ENCODE measurements around the gene ZFP36L1.

DNA sequence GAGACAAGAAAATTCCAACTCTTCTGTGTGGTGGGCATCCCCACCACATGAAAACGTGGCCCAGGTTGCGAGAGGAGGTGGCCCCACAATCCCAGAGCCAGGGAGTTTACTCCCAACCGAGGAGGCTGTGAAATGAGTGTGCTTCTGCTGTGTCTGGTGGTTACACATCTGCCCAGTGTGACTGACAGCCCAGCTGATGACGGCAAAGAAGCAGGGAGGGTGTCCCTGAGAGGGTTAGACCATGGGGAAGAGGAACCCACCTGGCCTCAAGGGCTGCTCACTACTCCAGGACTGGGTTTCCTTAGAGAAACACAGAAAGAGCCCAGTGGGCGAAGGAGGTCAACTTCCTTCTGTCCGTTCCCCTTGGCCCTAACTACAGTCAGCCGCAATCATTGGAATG lies 24.6 kb downstream of the ZFP36L1 start:
- TF ChIP-seq CTCF (conservative IDR thresholded peaks at IDR 0.05; ENCODE audit: low read length) (no peak), EZH2phosphoT487 (IDR thresholded peaks at IDR 0.05; ENCODE audit: borderline replicate concordance) (no peak)

Data from Loucy (cell line).